H9 (cell line): Measurements from ENCODE around the gene HS3ST2. TPM values are rescaled to one million over a fixed set of nuclear protein-coding genes. Genes with fewer than 3 reads are reported as not detected.

ENCODE experiments used
- DNase-seq: peaks from one replicate; pipeline ENCODE4 v3.0.0-alpha.2; 2017
- H2AFZ ChIP-seq: one replicate; pipeline ENCODE4 v1.6.1; 2013; ENCODE audit warnings: mild to moderate bottlenecking, low read length, control low read depth, moderate library complexity
- H2AK5ac ChIP-seq: 2 replicates; pipeline ENCODE4 v1.6.1; 2013; ENCODE audit warnings: low read length, control low read depth, mixed read lengths; ENCODE audit not compliant: insufficient read length
- H2BK120ac ChIP-seq: one replicate; pipeline ENCODE4 v1.6.1; 2013; ENCODE audit warnings: low read depth, mild to moderate bottlenecking, low read length, control low read depth, inconsistent platforms; ENCODE audit not compliant: poor library complexity, severe bottlenecking
- H2BK12ac ChIP-seq: 2 replicates; pipeline ENCODE4 v1.6.1; 2013; ENCODE audit warnings: low read length, control low read depth, mixed read lengths, low read depth; ENCODE audit not compliant: insufficient read length
- H2BK15ac ChIP-seq: 2 replicates; pipeline ENCODE4 v1.6.1; 2013; ENCODE audit warnings: low read depth, low read length, control low read depth
- H2BK20ac ChIP-seq: one replicate; pipeline ENCODE4 v1.6.1; 2013; ENCODE audit warnings: low read depth, mild to moderate bottlenecking, low read length, control low read depth, inconsistent platforms; ENCODE audit not compliant: poor library complexity, severe bottlenecking
- H2BK5ac ChIP-seq: 2 replicates; pipeline ENCODE4 v1.6.1; 2013; ENCODE audit warnings: low read length, control low read depth, mixed read lengths; ENCODE audit not compliant: insufficient read length
- H3K14ac ChIP-seq: 2 replicates; pipeline ENCODE4 v1.6.1; 2013; ENCODE audit warnings: low read length, control low read depth; ENCODE audit not compliant: insufficient read depth
- H3K18ac ChIP-seq: 2 replicates; pipeline ENCODE4 v1.6.1; 2013; ENCODE audit warnings: low read depth, mild to moderate bottlenecking, mixed read lengths, low read length, control low read depth; ENCODE audit not compliant: insufficient read length
- H3K23ac ChIP-seq: 2 replicates; pipeline ENCODE4 v1.6.1; 2013; ENCODE audit warnings: low read length, control low read depth, mixed read lengths, low read depth; ENCODE audit not compliant: insufficient read length
- H3K23me2 ChIP-seq: 2 replicates; pipeline ENCODE4 v1.6.1; 2013; ENCODE audit warnings: low read depth, mild to moderate bottlenecking, mixed read lengths, low read length, control low read depth; ENCODE audit not compliant: insufficient read length, poor library complexity, severe bottlenecking
- H3K27ac ChIP-seq: 2 replicates; pipeline ENCODE4 v1.5.1; 2013; ENCODE audit warnings: low read length, control low read depth, mixed read lengths, low read depth; ENCODE audit not compliant: insufficient read length
- H3K27me3 ChIP-seq: 2 replicates; pipeline ENCODE4 v1.6.1; 2013; ENCODE audit warnings: low read length, control low read depth, inconsistent platforms; ENCODE audit not compliant: insufficient read depth
- H3K4ac ChIP-seq: 2 replicates; pipeline ENCODE4 v1.6.1; 2013; ENCODE audit warnings: low read depth, mild to moderate bottlenecking, control low read depth, inconsistent platforms, low read length, moderate library complexity
- H3K4me1 ChIP-seq: 2 replicates; pipeline ENCODE4 v1.6.1; 2013; ENCODE audit warnings: low read length, control low read depth, inconsistent platforms; ENCODE audit not compliant: insufficient read depth
- H3K4me2 ChIP-seq: 2 replicates; pipeline ENCODE4 v1.6.1; 2013; ENCODE audit warnings: low read length, control low read depth, mixed read lengths; ENCODE audit not compliant: insufficient read length, insufficient read depth
- H3K56ac ChIP-seq: 2 replicates; pipeline ENCODE4 v1.6.1; 2013; ENCODE audit warnings: low read depth, mild to moderate bottlenecking, mixed read lengths, low read length, control low read depth; ENCODE audit not compliant: insufficient read length
- H3K79me1 ChIP-seq: 2 replicates; pipeline ENCODE4 v1.6.1; 2013; ENCODE audit warnings: low read depth, mild to moderate bottlenecking, moderate library complexity, low read length, control low read depth, inconsistent platforms; ENCODE audit not compliant: insufficient read depth, poor library complexity, severe bottlenecking
- H3K79me2 ChIP-seq: 2 replicates; pipeline ENCODE4 v1.6.1; 2013; ENCODE audit warnings: low read length, control low read depth, inconsistent platforms; ENCODE audit not compliant: insufficient read depth
- H3K9ac ChIP-seq: 2 replicates; pipeline ENCODE4 v1.6.1; 2013; ENCODE audit warnings: low read length, control low read depth, mixed read lengths; ENCODE audit not compliant: insufficient read length; ENCODE audit errors: extremely low read depth
- H3K9me3 ChIP-seq: one replicate; pipeline ENCODE4 v1.6.1; 2013; ENCODE audit warnings: low read depth, low read length, inconsistent platforms; ENCODE audit not compliant: control insufficient read depth
- H3T11ph ChIP-seq: one replicate; pipeline ENCODE4 v1.6.1; 2013; ENCODE audit warnings: mild to moderate bottlenecking, low read length, control low read depth, inconsistent platforms
- H4K20me1 ChIP-seq: one replicate; pipeline ENCODE4 v1.6.1; 2013; ENCODE audit not compliant: control insufficient read depth, insufficient read length, insufficient read depth
- H4K5ac ChIP-seq: 2 replicates; pipeline ENCODE4 v1.6.1; 2013; ENCODE audit warnings: low read depth, mild to moderate bottlenecking, mixed read lengths, low read length, control low read depth; ENCODE audit not compliant: insufficient read length
- H4K8ac ChIP-seq: replicated peaks from 2 replicates; pipeline ENCODE4 v1.6.1; 2013; ENCODE audit warnings: low read length, control low read depth, mixed read lengths, low read depth; ENCODE audit not compliant: insufficient read length
- H4K91ac ChIP-seq: 2 replicates; pipeline ENCODE4 v1.6.1; 2013; ENCODE audit warnings: low read depth, mild to moderate bottlenecking, moderate library complexity, mixed read lengths, low read length, control low read depth; ENCODE audit not compliant: insufficient read length
- H3K27ac Mint-ChIP-seq, 3 experiments: 2 replicates in 2 of 3; 3 replicates in 1 of 3; pipeline ENCODE4 v1.8.0; 2020 to 2021; ENCODE audit warnings: mixed read lengths in 3 of 3, mild to moderate bottlenecking in 1 of 3, moderate library complexity in 1 of 3
- H3K27me3 Mint-ChIP-seq: 2 replicates; pipeline ENCODE4 v1.8.0; 2021; ENCODE audit warnings: low read depth, mild to moderate bottlenecking, moderate library complexity, mixed read lengths
- H3K36me3 Mint-ChIP-seq, 3 experiments: 2 replicates in 2 of 3; 3 replicates in 1 of 3; pipeline ENCODE4 v1.8.0; 2020 to 2021; ENCODE audit warnings: low read depth in 3 of 3, mixed read lengths in 3 of 3; ENCODE audit not compliant: insufficient read depth in 1 of 3
- H3K4me1 Mint-ChIP-seq, 2 experiments: 2 replicates each; pipeline ENCODE4 v1.8.0; 2020; ENCODE audit warnings: mixed read lengths in 2 of 2
- H3K4me3 Mint-ChIP-seq, 2 experiments: 2 replicates in 1 of 2; 3 replicates in 1 of 2; pipeline ENCODE4 v1.8.0; 2020 to 2021; ENCODE audit warnings: mild to moderate bottlenecking in 2 of 2, mixed read lengths in 2 of 2, moderate library complexity in 1 of 2
- H3K9me3 Mint-ChIP-seq, 2 experiments: 2 replicates in 1 of 2; 3 replicates in 1 of 2; pipeline ENCODE4 v1.8.0; 2020; ENCODE audit warnings: mild to moderate bottlenecking in 2 of 2, mixed read lengths in 2 of 2, moderate library complexity in 1 of 2
- CTCF ChIP-seq: fragments of 200-600 bp; sonication (generic); conservative IDR thresholded peaks from 3 replicates; pipeline ENCODE4 v1.8.0; 2021; ENCODE audit warnings: antibody characterized with exemption, mild to moderate bottlenecking
- WGBS: extraction: QIAGEN DNeasy Blood & Tissue Kit; methylation state at CpG from one replicate; pipeline ENCODE4 v1.1.7; 2013; ENCODE audit warnings: missing lambda C conversion rate, low lambda C conversion rate, mixed read lengths; ENCODE audit not compliant: insufficient read length; ENCODE audit errors: extremely low coverage; 5-methylcytosine and 5-hydroxymethylcytosine counted together
- total RNA-seq: library from RNA; stranded (reverse); gene quantifications from 2 replicates; pipeline ENCODE4 v1.2.1, GENCODE V29; 2021

HS3ST2 gene
- total RNA-seq, 1 experiment from 2014 or later, result 3.1 TPM

GRCh38 chr16:22784690-22785214 lies 29.2 kb upstream of the HS3ST2 start:
- no peaks in the 10 kb centered on the region for H3K4me1 ChIP-seq
- no peak overlapping the region for H3K4me2 ChIP-seq
- no peaks in the 10 kb centered on the region; a peak in 1 of 5 replicates for H3K9me3 Mint-ChIP-seq

More at GRCh38 chr16:22784690-22785214, 29.2 kb upstream of the HS3ST2 start:
- Histone ChIP-seq H4K5ac (no peak overlapping the region), H3K27me3 (no peaks in the 10 kb centered on the region), H3K14ac (no peak overlapping the region), H3K56ac (no peak overlapping the region), H2BK15ac (no peak overlapping the region), H3K79me2 (no peaks in the 10 kb centered on the region), H3K27ac (no peak overlapping the region), H2BK5ac (no peak overlapping the region), H2AFZ (no peak overlapping the region), H4K20me1 (no peaks in the 10 kb centered on the region), H2BK20ac (no peak overlapping the region), H4K8ac (no peak overlapping the region), H3K9me3 (no peaks in the 10 kb centered on the region), H4K91ac (no peak overlapping the region), H3T11ph (no peak overlapping the region), H2AK5ac (no peak overlapping the region), H3K18ac (no peak overlapping the region), H3K23ac (no peak overlapping the region), H2BK12ac (no peak overlapping the region), H3K4ac (no peak overlapping the region), H3K9ac (no peak overlapping the region), H3K23me2 (no peaks in the 10 kb centered on the region), H3K79me1 (no peaks in the 10 kb centered on the region), H2BK120ac (no peak overlapping the region)
- no peaks in the 10 kb centered on the region for H3K36me3 Mint-ChIP-seq
- TF ChIP-seq CTCF, result no peak
- no peak for DNase-seq
- peaks cover 17 to 22% of the 10 kb centered on the region in 2 experiments for H3K4me1 Mint-ChIP-seq
- H3K27me3 Mint-ChIP-seq, result no peaks in the 10 kb centered on the region
- H3K4me3 Mint-ChIP-seq, result no peak overlapping the region
- no peak overlapping the region for H3K27ac Mint-ChIP-seq
- no CpG with 5 or more reads among the region's 6 CpGs for WGBS
